Testis (tissue), 2 donors: ENCODE measurements around the gene HDAC9.

Experiments used
- CTCF ChIP-seq, 3 experiments: fragments of 450-650 bp in 2 of 3; fragments of 200-600 bp in 1 of 3; sonication (generic) in 1 of 3; IDR thresholded peaks; one replicate each; pipeline ENCODE4 v1.5.1; 2016 to 2019; ENCODE audit warnings: antibody characterized with exemption in 3 of 3, mild to moderate bottlenecking in 2 of 3, moderate library complexity in 1 of 3
- POLR2A ChIP-seq: fragments of 450-650 bp; IDR thresholded peaks from one replicate; pipeline ENCODE4 v1.6.1; 2017; ENCODE audit warnings: antibody characterized with exemption, mild to moderate bottlenecking, moderate library complexity

GRCh38 chr7:18808026-18808425, 312.5 kb downstream of the HDAC9 start:
- TF ChIP-seq POLR2A, result no peak
- TF ChIP-seq CTCF (IDR thresholded peaks at IDR 0.05), result no peak
